Naive thymus-derived CD4-positive, alpha-beta T cell (primary cell): ENCODE data around the gene CTTNBP2NL. TPM values are rescaled to one million over a fixed set of nuclear protein-coding genes. Genes with fewer than 3 reads are reported as not detected.
A peak's percentile ranks its signal among the peaks of the same experiment; 100 is the strongest.

Source experiments
- ATAC-seq: fragments of 150-1000 bp; cut with Tn5 transposase; 2 replicates; pipeline ENCODE4 v1.10.0; 2021; ENCODE audit warnings: mild to moderate bottlenecking, moderate library complexity
- CTCF ChIA-PET: fragments of 350-600 bp; sonication (Branson Sonifier 250); formaldehyde crosslinking; loops from one replicate; lab custom pipeline; 2021; ENCODE audit warnings: antibody characterized with exemption; lab: Charles Lee
- POLR2A ChIA-PET: fragments of 350-600 bp; sonication (Branson Sonifier 250); formaldehyde crosslinking; loops from one replicate; lab custom pipeline; 2021; ENCODE audit warnings: antibody characterized with exemption, inconsistent platforms; lab: Charles Lee
- DNase-seq, 9 donors: peaks; one replicate each; pipeline versions ENCODE4 v3.0.0 to v3.0.0-alpha.2; 2020 to 2022; ENCODE audit warnings: mixed read lengths in 1 of 9
- H3K27ac ChIP-seq: one replicate; pipeline ENCODE4 v1.7.0; 2013; ENCODE audit warnings: mild to moderate bottlenecking, low read depth, low read length, moderate library complexity
- H3K27me3 ChIP-seq, 2 donors: one replicate each; pipeline ENCODE4 v1.7.0; 2013; ENCODE audit warnings: low read length in 2 of 2, mild to moderate bottlenecking in 2 of 2, moderate library complexity in 2 of 2; ENCODE audit not compliant: control insufficient read depth in 2 of 2, insufficient read depth in 2 of 2
- H3K36me3 ChIP-seq, 3 experiments: 1 replicate in 2 of 3; 2 replicates in 1 of 3; pipeline ENCODE4 v1.7.0; 2013; ENCODE audit warnings: low read length in 3 of 3, mild to moderate bottlenecking in 3 of 3, moderate library complexity in 1 of 3; ENCODE audit not compliant: insufficient read depth in 3 of 3, control insufficient read depth in 2 of 3
- H3K4me1 ChIP-seq, 2 donors: one replicate each; pipeline ENCODE4 v1.7.0; 2013; ENCODE audit warnings: low read length in 2 of 2, mild to moderate bottlenecking in 2 of 2, moderate library complexity in 1 of 2; ENCODE audit not compliant: control insufficient read depth in 2 of 2, insufficient read depth in 2 of 2
- H3K4me3 ChIP-seq: 2 replicates; pipeline ENCODE4 v1.7.0; 2013; ENCODE audit warnings: mild to moderate bottlenecking, low read length
- H3K9me3 ChIP-seq, 3 experiments: 1 replicate in 2 of 3; 2 replicates in 1 of 3; pipeline ENCODE4 v1.7.0; 2013; ENCODE audit warnings: low read length in 3 of 3; ENCODE audit not compliant: control insufficient read depth in 2 of 3
- H3K27ac Mint-ChIP-seq, 9 donors: one replicate each; pipeline ENCODE4 v1.8.0; 2020 to 2022; ENCODE audit warnings: mixed read lengths in 9 of 9, mild to moderate bottlenecking in 8 of 9, moderate library complexity in 5 of 9, inconsistent platforms in 2 of 9
- H3K27me3 Mint-ChIP-seq, 5 donors: one replicate each; pipeline ENCODE4 v1.8.0; 2021 to 2022; ENCODE audit warnings: mixed read lengths in 5 of 5, mild to moderate bottlenecking in 1 of 5
- H3K36me3 Mint-ChIP-seq, 5 donors: one replicate each; pipeline ENCODE4 v1.8.0; 2020 to 2022; ENCODE audit warnings: mixed read lengths in 5 of 5, mild to moderate bottlenecking in 3 of 5, inconsistent platforms in 1 of 5
- H3K4me1 Mint-ChIP-seq, 7 donors: one replicate each; pipeline ENCODE4 v1.8.0; 2020 to 2022; ENCODE audit warnings: mixed read lengths in 7 of 7, mild to moderate bottlenecking in 3 of 7, inconsistent platforms in 1 of 7
- H3K4me3 Mint-ChIP-seq, 10 donors: one replicate each; pipeline ENCODE4 v1.8.0; 2020 to 2022; ENCODE audit warnings: mild to moderate bottlenecking in 10 of 10, mixed read lengths in 10 of 10, moderate library complexity in 6 of 10, inconsistent platforms in 2 of 10
- H3K9me3 Mint-ChIP-seq, 11 donors: one replicate each; pipeline ENCODE4 v1.8.0; 2020 to 2022; ENCODE audit warnings: mixed read lengths in 11 of 11, mild to moderate bottlenecking in 4 of 11, inconsistent platforms in 1 of 11, moderate library complexity in 1 of 11
- intact Hi-C, 2 donors: fragments of 100-400 bp; cut with micrococcal nuclease; formaldehyde crosslinking; loops; one replicate each; pipeline ENCODE4 v1.15.1; 2023
- polyA plus RNA-seq, 2 donors: library from polyadenylated mRNA; unstranded; fragments of 300-500 nt; fragmentation: Illumina TruSeq; gene quantifications; one replicate each; pipeline ENCODE4 v1.2.3, GENCODE V29; 2021
- total RNA-seq, 6 experiments: library from RNA in 5 of 6; stranded (reverse) in 5 of 6; gene quantifications; 1 replicate in 5 of 6; 2 replicates in 1 of 6; pipeline ENCODE4 v1.2.3 and lab custom pipeline; 2021 to 2026

The CTTNBP2NL gene
- total and polyA plus RNA-seq, 7 experiments from 2014 or later = 0.32 to 1.8 (median 0.90) TPM; not detected in 2

GRCh38 chr1:112358798-112359408, 37.1 kb upstream of the CTTNBP2NL start:
- no peaks in the 10 kb centered on the region for H3K4me1 ChIP-seq
- H3K27me3 Mint-ChIP-seq = peaks cover 22 to 44% (median 38%) of the 10 kb centered on the region in 5 donors
- peaks cover 0 to 12% of the 10 kb centered on the region in 2 donors for H3K27me3 ChIP-seq
- H3K27ac Mint-ChIP-seq = no peak overlapping the region
- ATAC-seq (peak; percentile 59), DNase-seq (peak in 5 of 9 donors; percentile 5 to 29 (median 12))
- H3K27ac ChIP-seq = no peak overlapping the region
- no peak overlapping the region for H3K4me3 ChIP-seq
- no peak overlapping the region for H3K4me3 Mint-ChIP-seq
- H3K36me3 ChIP-seq = no peaks in the 10 kb centered on the region
- peaks cover 0 to 1% (median 0%) of the 10 kb centered on the region in 11 donors for H3K9me3 Mint-ChIP-seq
- intact Hi-C loops = no loop called here
- ChIA-PET CTCF (interaction anchor here (0.7 to 2.0 kb wide), 5 partner anchors 11 to 107 kb away, joined by 3 to 4 read pairs (median 4); no protein-coding TSS in a partner anchor), POLR2A (no interaction called here)
- no peaks in the 10 kb centered on the region for H3K36me3 Mint-ChIP-seq
- H3K4me1 Mint-ChIP-seq = peaks cover 0 to 6% (median 0%) of the 10 kb centered on the region in 7 donors
- no peaks in the 10 kb centered on the region for H3K9me3 ChIP-seq

GRCh38 chr1:112359961-112360767, 35.9 kb upstream of the CTTNBP2NL start:
- Histone ChIP-seq H3K27ac (no peak overlapping the region), H3K36me3 (no peaks in the 10 kb centered on the region), H3K4me1 (no peaks in the 10 kb centered on the region), H3K27me3 (peaks cover 0 to 12% of the 10 kb centered on the region in 2 donors), H3K9me3 (no peaks in the 10 kb centered on the region), H3K4me3 (no peak overlapping the region)
- no peak overlapping the region for H3K4me3 Mint-ChIP-seq
- peaks cover 23 to 44% (median 37%) of the 10 kb centered on the region in 5 donors for H3K27me3 Mint-ChIP-seq
- H3K27ac Mint-ChIP-seq = no peak overlapping the region
- no peaks in the 10 kb centered on the region for H3K36me3 Mint-ChIP-seq
- CTCF ChIA-PET = interaction anchor here (1.0 kb wide), 1 partner anchor 11 kb away, joined by 5 read pairs; no protein-coding TSS in a partner anchor
- intact Hi-C loops = loop anchor here in 1 of 2 donors (10.0 kb wide), 1 partner anchor 645 kb away; no protein-coding TSS in a partner anchor
- POLR2A ChIA-PET = no interaction called here
- ATAC-seq = no peak
- peaks cover 0 to 6% (median 0%) of the 10 kb centered on the region in 7 donors for H3K4me1 Mint-ChIP-seq
- DNase-seq = no peak
- H3K9me3 Mint-ChIP-seq = no peaks in the 10 kb centered on the region

- CTCF ChIA-PET = no interaction called here
These were observed 32.4 kb upstream of the CTTNBP2NL start for GRCh38 chr1:112363636-112364035.

GRCh38 chr1:112368198-112368597, 27.8 kb upstream of the CTTNBP2NL start:
- Histone ChIP-seq H3K27ac (no peak overlapping the region), H3K4me3 (no peak overlapping the region), H3K4me1 (peaks cover 0 to 4% of the 10 kb centered on the region in 2 donors), H3K36me3 (no peaks in the 10 kb centered on the region), H3K9me3 (no peaks in the 10 kb centered on the region), H3K27me3 (peaks cover 0 to 10% of the 10 kb centered on the region in 2 donors)
- DNase-seq = no peak
- H3K9me3 Mint-ChIP-seq = no peaks in the 10 kb centered on the region
- no peak overlapping the region for H3K27ac Mint-ChIP-seq
- no peak overlapping the region for H3K4me3 Mint-ChIP-seq
- H3K27me3 Mint-ChIP-seq = peaks cover 23 to 49% (median 41%) of the 10 kb centered on the region in 5 donors
- H3K4me1 Mint-ChIP-seq = peaks cover 3 to 5% (median 4%) of the 10 kb centered on the region in 7 donors
- CTCF ChIA-PET = interaction anchor here (1.4 to 1.6 kb wide), 3 partner anchors 46 to 99 kb away, joined by 3 to 7 read pairs (median 4); no protein-coding TSS in a partner anchor
- POLR2A ChIA-PET = no interaction called here
- intact Hi-C loops = loop anchor here (2.0 to 10.0 kb wide), 2 partner anchors 69 to 653 kb away; no protein-coding TSS in a partner anchor
- ATAC-seq = no peak
- H3K36me3 Mint-ChIP-seq = no peaks in the 10 kb centered on the region

More at GRCh38 chr1:112363636-112364035, 32.4 kb upstream of the CTTNBP2NL start:
- H3K9me3 Mint-ChIP-seq = no peaks in the 10 kb centered on the region
- peaks cover 0 to 5% (median 0%) of the 10 kb centered on the region in 7 donors for H3K4me1 Mint-ChIP-seq
- H3K27ac Mint-ChIP-seq = no peak overlapping the region
- DNase-seq (no peak), ATAC-seq (no peak)
- peaks cover 16 to 46% (median 30%) of the 10 kb centered on the region in 5 donors for H3K27me3 Mint-ChIP-seq
- no peak overlapping the region for H3K4me3 ChIP-seq
- POLR2A ChIA-PET = no interaction called here
- H3K4me1 ChIP-seq = no peaks in the 10 kb centered on the region
- no peaks in the 10 kb centered on the region for H3K36me3 ChIP-seq
- H3K27me3 ChIP-seq = peaks cover 0 to 14% of the 10 kb centered on the region in 2 donors
- no peak overlapping the region for H3K27ac ChIP-seq
- no peaks in the 10 kb centered on the region for H3K9me3 ChIP-seq
- no peak overlapping the region for H3K4me3 Mint-ChIP-seq
- H3K36me3 Mint-ChIP-seq = no peaks in the 10 kb centered on the region
- intact Hi-C loops = loop anchor here in 1 of 2 donors (10.0 kb wide), 1 partner anchor 649 kb away; no protein-coding TSS in a partner anchor

- Histone ChIP-seq H3K4me3 (no peak overlapping the region), H3K27ac (no peak overlapping the region), H3K36me3 (no peaks in the 10 kb centered on the region), H3K9me3 (no peaks in the 10 kb centered on the region), H3K27me3 (peaks cover 0 to 4% of the 10 kb centered on the region in 2 donors), H3K4me1 (peaks cover 0 to 4% of the 10 kb centered on the region in 2 donors)
- H3K36me3 Mint-ChIP-seq = no peaks in the 10 kb centered on the region
- peaks cover 30 to 55% (median 47%) of the 10 kb centered on the region in 5 donors for H3K27me3 Mint-ChIP-seq
- DNase-seq = peak; percentile 52 to 87 (median 76)
- POLR2A ChIA-PET = no interaction called here
- H3K9me3 Mint-ChIP-seq = no peaks in the 10 kb centered on the region
- peak overlapping the region in 2 of 10 donors; percentile 39 to 52 for H3K4me3 Mint-ChIP-seq
- ATAC-seq = peak; percentile 100
- CTCF ChIA-PET = interaction anchor here (0.5 to 1.6 kb wide), 11 partner anchors 9 to 655 kb away, joined by 3 to 7 read pairs (median 3); no protein-coding TSS in a partner anchor
- intact Hi-C loops = loop anchor here (2.0 to 10.0 kb wide), 3 partner anchors 71 to 887 kb away; no protein-coding TSS in a partner anchor
- H3K27ac Mint-ChIP-seq = no peak overlapping the region
- H3K4me1 Mint-ChIP-seq = peaks cover 3 to 5% (median 4%) of the 10 kb centered on the region in 7 donors
These were observed 26.4 kb upstream of the CTTNBP2NL start for GRCh38 chr1:112369392-112370285.
